Measurements from ENCODE around the gene GPR39.

The GPR39 gene

DNA sequence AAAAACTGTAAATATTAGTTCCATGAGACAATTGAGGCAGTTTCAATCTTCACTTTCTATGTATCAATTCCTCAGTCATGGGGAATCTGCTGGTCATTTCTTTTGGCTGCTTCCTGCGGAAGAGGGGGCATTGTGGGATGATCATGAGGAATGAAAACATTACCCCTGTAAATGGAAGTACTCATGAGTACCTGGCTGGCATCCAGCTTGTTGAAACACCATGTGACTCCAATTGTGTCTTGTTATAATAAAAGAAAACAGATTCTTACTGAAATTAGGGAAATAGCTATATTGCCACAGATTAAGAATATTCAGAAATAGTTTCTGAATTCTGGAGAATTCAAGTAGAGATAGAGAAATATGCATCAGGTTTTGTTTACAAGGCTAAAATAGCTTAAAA lies 41.6 kb upstream of the GPR39 start:
- no peak overlapping the region for H3K4me3 ChIP-seq (ENCODE audit: low read depth, low read length)
- no peak for TF ChIP-seq CTCF (IDR thresholded peaks at IDR 0.05; ENCODE audit: control insufficient read depth, extremely low read depth, insufficient read depth)
- no peak for DNase-seq (ENCODE audit: low read depth)

- DNase-seq (ENCODE audit: low read depth): no peak
- no peak overlapping the region for H3K4me3 ChIP-seq (ENCODE audit: low read depth, low read length)
- TF ChIP-seq CTCF (IDR thresholded peaks at IDR 0.05; ENCODE audit: control insufficient read depth, extremely low read depth, insufficient read depth): no peak
Measured at GRCh38 chr2:132381376-132381775, 35.2 kb upstream of the GPR39 start.

DNA sequence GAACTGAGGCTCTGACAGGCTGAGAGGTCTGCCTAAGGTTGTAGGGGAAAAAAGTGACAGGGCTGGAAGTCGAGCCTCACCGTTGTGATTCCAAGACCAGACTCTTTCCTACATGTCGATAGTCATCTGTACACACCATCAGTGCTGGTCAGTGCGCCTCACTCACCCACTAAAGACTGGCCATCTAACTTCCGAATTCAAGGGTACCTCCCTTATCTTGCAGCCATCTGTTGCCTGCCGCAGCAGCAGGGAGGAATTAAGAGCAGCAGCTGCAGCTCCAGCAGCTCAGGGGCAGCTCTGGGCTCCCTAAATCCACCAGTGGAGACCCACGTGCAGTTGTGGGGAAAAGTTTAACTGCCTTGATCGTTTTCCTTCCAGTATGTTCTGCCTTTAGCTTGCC lies 32.6 kb upstream of the GPR39 start:
- H3K4me3 ChIP-seq (ENCODE audit: low read depth, low read length): no peak overlapping the region
- no peak for TF ChIP-seq CTCF (IDR thresholded peaks at IDR 0.05; ENCODE audit: control insufficient read depth, extremely low read depth, insufficient read depth)
- DNase-seq (ENCODE audit: low read depth): no peak

DNA sequence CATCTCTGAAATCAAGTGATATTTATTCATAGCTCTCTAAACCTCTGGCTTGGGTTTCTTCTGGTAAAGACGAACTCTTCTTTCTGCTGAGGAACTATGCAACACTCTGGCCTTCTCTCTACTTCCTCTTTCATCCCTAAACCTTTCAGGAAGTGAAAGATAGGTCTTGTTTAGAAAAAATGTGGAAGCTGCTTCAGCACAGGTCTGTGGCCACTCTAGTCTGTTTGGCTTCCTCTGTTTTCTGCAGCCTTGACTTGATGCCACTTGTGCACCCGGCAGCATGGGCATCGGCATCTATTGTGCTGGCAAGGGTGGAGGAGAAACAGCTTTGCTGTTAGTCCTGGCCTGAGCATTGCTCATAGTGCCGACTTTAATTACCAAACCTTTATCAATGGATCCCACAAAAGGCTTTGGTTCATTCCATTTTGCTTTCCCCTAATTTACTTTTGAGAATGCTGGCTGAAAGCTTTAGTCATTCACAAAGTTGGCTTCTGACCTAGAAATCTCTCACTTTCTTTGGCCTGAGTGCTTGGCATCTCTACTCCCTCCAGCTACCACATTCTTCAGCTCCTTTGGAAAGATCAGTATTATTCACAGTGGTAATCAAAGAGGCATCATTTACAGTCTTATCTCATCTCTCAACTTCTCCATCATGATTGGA lies 32.0 kb upstream of the GPR39 start:
- no peak overlapping the region for H3K4me3 ChIP-seq (ENCODE audit: low read depth, low read length)
- TF ChIP-seq CTCF (IDR thresholded peaks at IDR 0.05; ENCODE audit: control insufficient read depth, extremely low read depth, insufficient read depth): no peak
- DNase-seq (ENCODE audit: low read depth): no peak

GRCh38 chr2:132387126-132387525 lies 29.5 kb upstream of the GPR39 start:
- TF ChIP-seq CTCF (IDR thresholded peaks at IDR 0.05; ENCODE audit: control insufficient read depth, extremely low read depth, insufficient read depth): no peak
- DNase-seq (ENCODE audit: low read depth): no peak
- no peak overlapping the region for H3K4me3 ChIP-seq (ENCODE audit: low read depth, low read length)

DNA sequence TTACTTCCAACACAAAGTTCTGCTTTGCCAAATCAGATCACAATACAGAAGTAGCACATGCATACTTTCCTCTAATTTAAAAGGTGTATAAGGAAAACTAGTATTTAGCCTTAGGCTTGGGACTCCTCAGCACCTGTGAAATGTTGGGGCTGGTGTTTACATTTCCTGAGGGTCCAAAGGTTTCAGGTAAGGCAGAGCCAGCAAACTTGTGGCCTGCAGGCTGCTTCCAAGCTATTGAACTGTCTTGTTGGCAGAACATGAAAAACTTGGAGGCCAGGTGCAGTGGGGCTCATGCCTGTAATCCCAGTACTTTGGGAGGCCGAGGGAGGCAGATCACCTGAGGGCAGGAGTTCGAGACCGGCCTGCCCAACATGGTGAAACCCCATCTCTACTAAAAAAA lies 26.5 kb upstream of the GPR39 start:
- H3K4me3 ChIP-seq (ENCODE audit: low read depth, low read length): no peak overlapping the region
- DNase-seq (ENCODE audit: low read depth): no peak
- TF ChIP-seq CTCF (IDR thresholded peaks at IDR 0.05; ENCODE audit: control insufficient read depth, extremely low read depth, insufficient read depth): no peak

DNA sequence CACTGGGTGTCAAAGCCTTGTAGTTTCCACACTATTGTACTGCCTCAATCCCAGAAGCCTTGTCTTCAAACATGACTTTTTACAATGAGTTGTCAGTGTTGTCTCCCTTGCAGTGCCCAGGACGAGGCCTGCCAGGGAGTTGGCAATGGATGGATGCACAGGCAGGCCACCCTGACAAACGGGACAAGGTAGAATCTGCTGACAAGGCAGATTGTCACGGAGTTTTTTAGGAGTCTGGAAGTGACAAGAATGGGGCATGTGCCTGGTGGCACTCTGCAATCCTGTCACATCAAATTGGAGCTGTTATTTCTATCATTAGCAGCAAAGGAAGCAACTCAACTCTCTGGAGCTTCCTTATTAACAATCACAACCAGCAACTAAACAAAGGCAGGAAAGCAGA lies 25.2 kb upstream of the GPR39 start:
- no peak for TF ChIP-seq CTCF (IDR thresholded peaks at IDR 0.05; ENCODE audit: control insufficient read depth, extremely low read depth, insufficient read depth)
- no peak for DNase-seq (ENCODE audit: low read depth)
- no peak overlapping the region for H3K4me3 ChIP-seq (ENCODE audit: low read depth, low read length)
